Osteoblast (primary cell): ENCODE measurements around the gene SRP14. TPM values are rescaled to one million over a fixed set of nuclear protein-coding genes. Genes with fewer than 3 reads are reported as not detected.

Source experiments
- DNase-seq: peaks from one replicate; pipeline ENCODE4 v3.0.0; 2011; ENCODE audit warnings: low spot score, mixed read lengths; ENCODE audit not compliant: insufficient read length; ENCODE audit errors: missing footprints
- H2AFZ ChIP-seq: 2 replicates; pipeline ENCODE4 v1.6.0; 2011; ENCODE audit warnings: mild to moderate bottlenecking, low read length
- H3K27ac ChIP-seq: 2 replicates; pipeline ENCODE4 v1.5.1; 2011; ENCODE audit warnings: mild to moderate bottlenecking, low read depth, low read length, moderate library complexity
- H3K27me3 ChIP-seq: 2 replicates; pipeline ENCODE4 v1.6.0; 2012; ENCODE audit warnings: mild to moderate bottlenecking, control low read depth, inconsistent platforms, low read length, moderate library complexity; ENCODE audit not compliant: insufficient read depth
- H3K36me3 ChIP-seq: 2 replicates; pipeline ENCODE4 v1.5.1; 2011; ENCODE audit warnings: mild to moderate bottlenecking, low read length, control low read depth, moderate library complexity; ENCODE audit not compliant: insufficient read depth
- H3K4me1 ChIP-seq: 2 replicates; pipeline ENCODE4 v1.5.1; 2011; ENCODE audit warnings: mild to moderate bottlenecking, low read length, control low read depth, moderate library complexity; ENCODE audit not compliant: insufficient read depth
- H3K4me2 ChIP-seq: 2 replicates; pipeline ENCODE4 v1.6.0; 2011; ENCODE audit warnings: mild to moderate bottlenecking, low read length; ENCODE audit not compliant: insufficient read depth
- H3K4me3 ChIP-seq: fragments of 200-600 bp; sonication (generic); 3 replicates; pipeline ENCODE4 v1.5.1; 2012; ENCODE audit warnings: mild to moderate bottlenecking, low read length, inconsistent platforms; ENCODE audit not compliant: insufficient read depth
- H3K79me2 ChIP-seq: 2 replicates; pipeline ENCODE4 v1.6.0; 2012; ENCODE audit warnings: mild to moderate bottlenecking, low read length, control low read depth, inconsistent platforms; ENCODE audit not compliant: insufficient read depth
- H3K9me3 ChIP-seq: 2 replicates; pipeline ENCODE4 v1.5.1; 2011; ENCODE audit warnings: low read depth, low read length, control low read depth
- H4K20me1 ChIP-seq: 2 replicates; pipeline ENCODE4 v1.6.0; 2012; ENCODE audit warnings: mild to moderate bottlenecking, low read length, control low read depth; ENCODE audit not compliant: insufficient read depth
- CTCF ChIP-seq: IDR thresholded peaks from 2 replicates; pipeline ENCODE4 v1.5.1; 2011; ENCODE audit warnings: mild to moderate bottlenecking, low read depth, low read length, moderate library complexity; ENCODE audit errors: extremely low read depth
- total RNA-seq: library from RNA; depleted of rRNA; stranded (reverse); fragments of >200 nt; gene quantifications from 2 replicates; pipeline ENCODE4 v1.2.3, GENCODE V29; 2012

SRP14 gene
- 81.4 and 97.2 TPM in 2 replicates for total RNA-seq

- no peaks in the 10 kb centered on the region for H3K27me3 ChIP-seq
- peak within 1 kb of the TSS; percentile 94 for H3K27ac ChIP-seq
- no peaks in the 10 kb centered on the region for H3K9me3 ChIP-seq
- H3K4me3 ChIP-seq, result peak within 1 kb of the TSS; percentile 97
- peaks cover 7% of the 10 kb centered on the region for H4K20me1 ChIP-seq
- H3K79me2 ChIP-seq, result peaks cover 39% of the 10 kb centered on the region
- H3K4me2 ChIP-seq, result peak within 1 kb of the TSS; percentile 85
- TF ChIP-seq CTCF, result no peak
- peak; percentile 96 for DNase-seq
- H3K36me3 ChIP-seq, result peaks cover 37% of the 10 kb centered on the region
- peak within 1 kb of the TSS; percentile 90 for H2AFZ ChIP-seq
- peaks cover 8% of the 10 kb centered on the region for H3K4me1 ChIP-seq
Measured at GRCh38 chr15:40038638-40039543, at the start of gene SRP14. Gene SRP14 (minus strand): TSS chr15:40039181. CDS start chr15:40039116, 65 bp downstream.

- H3K27ac ChIP-seq, result no peak overlapping the region
- TF ChIP-seq CTCF, result no peak
- no peaks in the 10 kb centered on the region for H3K36me3 ChIP-seq
- H3K4me3 ChIP-seq, result no peak overlapping the region
- peaks cover 32% of the 10 kb centered on the region for H3K4me1 ChIP-seq
- H4K20me1 ChIP-seq, result no peaks in the 10 kb centered on the region
- no peak overlapping the region for H3K4me2 ChIP-seq
- peak overlapping the region; percentile 45 for H2AFZ ChIP-seq
- H3K9me3 ChIP-seq, result no peaks in the 10 kb centered on the region
- DNase-seq, result peak; percentile 77
- H3K79me2 ChIP-seq, result no peaks in the 10 kb centered on the region
- H3K27me3 ChIP-seq, result no peaks in the 10 kb centered on the region
Measured at GRCh38 chr15:40087991-40088928, 49.3 kb upstream of the SRP14 start.

GRCh38 chr15:40087068-40087810 lies 48.3 kb upstream of the SRP14 start:
- no peak for TF ChIP-seq CTCF
- no peak overlapping the region for H3K27ac ChIP-seq
- peaks cover 27% of the 10 kb centered on the region for H3K4me1 ChIP-seq
- no peak overlapping the region for H3K4me2 ChIP-seq
- H3K4me3 ChIP-seq, result no peak overlapping the region
- DNase-seq, result peak; percentile 42
- H3K36me3 ChIP-seq, result no peaks in the 10 kb centered on the region
- no peak overlapping the region for H2AFZ ChIP-seq
- H3K27me3 ChIP-seq, result no peaks in the 10 kb centered on the region
- no peaks in the 10 kb centered on the region for H3K9me3 ChIP-seq
- no peaks in the 10 kb centered on the region for H3K79me2 ChIP-seq
- H4K20me1 ChIP-seq, result no peaks in the 10 kb centered on the region
